ENCODE measurements around the gene WSCD1. TPM values are rescaled to one million over a fixed set of nuclear protein-coding genes. Genes with fewer than 3 reads are reported as not detected.

WSCD1 gene
- polyA plus RNA-seq, 5 donors: 3.6 to 5.7 (median 4.5) TPM

DNA sequence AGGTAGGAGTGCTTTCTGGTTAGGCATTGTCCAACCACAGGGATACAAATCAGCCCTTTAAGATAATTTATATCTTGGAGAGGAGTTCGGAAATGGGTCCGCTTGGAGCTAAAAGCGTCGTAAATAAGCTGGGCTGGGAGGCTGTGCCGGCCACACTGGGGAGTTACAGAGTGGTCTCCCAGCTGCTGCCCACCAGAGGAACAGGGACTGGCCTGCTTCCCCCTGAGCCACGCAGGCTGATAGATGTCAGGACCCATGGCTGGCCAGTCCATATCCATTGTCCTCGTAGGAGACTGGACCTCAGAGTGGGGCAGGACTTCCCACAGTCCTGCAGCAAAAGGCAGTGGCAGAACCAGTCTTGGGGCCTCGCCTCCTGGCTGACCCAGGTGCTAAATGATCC is 12.6 kb upstream of the WSCD1 start:
- no peak for DNase-seq

DNA sequence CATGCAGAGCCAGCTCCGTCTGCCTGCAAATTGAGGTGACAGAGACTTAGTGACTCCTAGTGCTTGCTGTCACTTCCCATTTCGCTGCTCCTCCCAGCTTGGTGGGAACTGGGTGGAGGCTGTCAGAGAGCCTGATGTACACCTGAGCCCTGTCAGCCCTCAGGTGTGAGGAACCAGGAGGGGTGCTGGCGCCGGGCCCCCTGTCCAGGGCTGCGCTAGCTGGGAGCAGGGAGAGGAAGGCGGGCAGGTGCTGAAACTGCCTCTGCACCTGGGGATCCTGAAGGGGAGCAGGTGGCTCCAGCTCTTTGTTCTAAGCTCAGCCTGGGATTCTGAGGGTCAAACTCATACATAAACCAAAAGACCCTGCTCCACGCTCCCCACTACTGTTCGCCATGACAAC is 10.8 kb upstream of the WSCD1 start:
- no peak for DNase-seq

DNA sequence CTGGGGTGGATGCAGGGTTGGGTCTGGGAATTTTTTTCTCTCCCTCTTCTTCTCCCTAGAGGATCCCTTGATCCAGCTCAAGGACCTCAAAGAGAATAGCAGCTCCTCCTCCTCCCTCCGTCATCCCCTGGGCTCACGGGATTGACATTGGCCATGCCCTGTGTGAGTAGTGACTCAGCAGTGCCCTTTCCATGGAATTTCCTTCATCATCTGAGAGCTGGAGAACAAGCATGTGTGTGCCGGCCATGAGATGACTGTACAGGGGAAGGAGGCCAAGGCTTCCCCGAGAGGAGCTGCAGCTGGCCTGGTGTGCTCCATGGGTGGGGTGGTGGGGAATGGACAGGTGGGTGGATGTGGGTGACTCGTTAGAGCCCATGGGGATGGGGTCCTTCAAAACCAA is 8.9 kb upstream of the WSCD1 start:
- no peak for DNase-seq

DNA sequence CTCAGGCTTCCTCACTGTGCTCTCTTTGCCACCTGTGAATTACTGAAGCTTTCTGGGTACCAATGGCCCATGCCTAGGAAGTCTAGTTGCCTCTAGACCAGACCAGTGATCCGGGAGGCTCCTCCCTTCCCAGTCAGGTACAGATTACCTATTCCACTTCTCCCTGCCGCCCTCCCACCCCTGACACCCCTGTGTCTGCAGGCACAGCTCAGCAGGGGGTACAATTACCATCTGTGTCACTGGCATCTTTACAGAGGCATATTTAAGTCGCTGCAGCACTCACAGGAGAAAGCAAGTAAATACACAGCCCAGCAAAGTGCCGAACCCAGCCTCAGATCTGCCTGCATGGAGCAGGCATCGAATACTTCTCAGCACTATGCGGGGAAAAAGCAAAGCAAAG is 5.3 kb upstream of the WSCD1 start:
- DNase-seq: no peak

DNA sequence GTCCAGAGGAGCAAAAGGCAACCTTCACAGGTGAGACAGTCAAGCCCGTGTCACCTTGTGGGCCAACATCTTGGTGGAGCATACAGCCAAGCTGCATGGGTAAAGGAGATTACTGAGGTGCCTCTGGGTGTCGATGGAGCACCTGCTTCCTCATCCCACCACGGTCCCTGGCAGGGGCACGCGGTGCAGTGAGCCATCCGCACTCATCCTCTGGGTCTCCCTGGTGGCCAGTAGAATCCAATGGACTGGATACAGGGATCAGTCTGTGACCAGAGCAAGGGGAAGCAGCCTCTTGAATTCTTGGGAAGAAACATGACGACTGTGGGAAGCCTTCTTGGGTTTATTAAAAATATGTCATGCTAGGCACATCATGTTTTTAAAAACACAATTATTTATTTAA is 4.8 kb upstream of the WSCD1 start:
- no peak for DNase-seq

DNA sequence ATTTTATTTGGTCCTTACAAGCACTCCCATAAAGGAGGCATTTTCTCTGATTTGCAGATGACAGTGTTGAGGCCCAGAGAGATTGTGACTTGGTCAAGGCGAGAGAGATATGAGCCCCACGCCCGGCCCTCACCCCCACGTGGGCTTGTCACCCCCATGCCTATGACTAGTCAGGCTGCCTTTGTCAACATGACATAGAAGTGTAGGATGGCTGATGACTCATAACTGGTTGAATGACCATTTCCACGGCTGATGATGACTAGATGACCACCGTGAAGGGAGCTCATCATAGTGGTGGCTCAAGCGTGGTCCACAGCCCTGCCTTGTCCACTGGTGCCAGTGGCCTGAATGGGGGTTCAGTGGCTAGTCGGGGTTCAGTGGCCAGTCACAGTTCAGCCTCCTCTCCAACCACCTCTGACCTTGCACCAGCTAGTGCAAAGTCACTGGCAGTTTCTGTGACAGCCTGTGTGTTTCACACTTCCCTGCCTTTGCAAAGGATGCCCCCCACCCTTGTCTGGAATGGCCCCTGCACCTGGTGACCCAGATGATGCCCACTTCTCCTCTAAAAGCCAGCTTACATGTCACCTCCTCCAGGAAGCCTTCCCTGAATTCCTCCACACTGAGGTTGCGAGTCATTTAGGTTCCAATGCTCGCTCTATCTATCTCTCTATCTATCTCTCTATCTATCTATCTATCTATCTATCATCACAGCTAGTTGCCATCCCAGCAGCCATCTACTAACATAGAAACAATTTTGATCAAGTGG is 3.8 kb upstream of the WSCD1 start:
- DNase-seq: no peak

DNA sequence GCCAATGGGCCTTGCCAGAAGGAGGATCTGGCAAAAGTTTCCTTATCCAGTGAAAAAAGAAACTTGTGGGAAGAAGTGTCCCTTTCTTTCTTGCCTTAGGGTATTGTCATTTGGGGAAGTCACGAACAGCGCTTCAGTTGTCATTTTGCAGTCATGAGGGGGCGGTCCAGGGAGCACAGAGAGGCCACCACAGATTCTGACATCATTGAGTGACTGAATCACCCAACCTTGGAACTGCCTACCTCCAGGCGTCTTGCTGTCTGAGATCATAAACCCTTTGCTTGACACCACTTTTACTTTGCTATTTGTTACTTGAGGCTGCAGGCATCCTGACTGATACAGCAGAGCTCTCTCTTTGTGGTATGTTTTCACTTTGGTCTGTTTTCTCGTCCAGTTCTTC is 3.1 kb upstream of the WSCD1 start:
- DNase-seq: no peak

DNA sequence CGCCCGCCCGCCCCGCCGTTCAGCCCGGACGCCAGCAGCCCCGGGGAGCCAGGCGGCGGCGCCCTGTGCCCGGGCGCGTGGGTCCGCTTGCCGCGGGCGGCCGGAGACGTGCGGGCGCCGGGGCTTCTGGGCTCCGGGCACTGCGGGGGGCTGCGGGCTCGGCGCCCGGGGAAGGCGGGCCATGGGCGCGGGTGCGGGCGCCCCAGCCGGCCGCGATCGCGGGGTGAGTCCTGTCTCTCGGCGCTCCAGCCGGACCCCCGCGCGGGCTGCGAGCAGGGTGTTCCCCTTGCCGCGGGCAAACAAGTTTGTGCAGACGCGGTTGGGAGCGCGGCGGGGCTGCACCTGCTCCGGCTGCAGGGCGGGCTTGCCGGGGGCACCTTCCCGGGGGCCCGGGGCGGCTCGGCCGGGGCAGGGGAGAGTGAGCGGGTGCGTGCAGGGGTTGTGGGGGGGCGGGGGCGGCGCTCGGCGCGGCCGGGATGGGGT is 292 bp downstream of the WSCD1 start:
- no peak for DNase-seq

DNA sequence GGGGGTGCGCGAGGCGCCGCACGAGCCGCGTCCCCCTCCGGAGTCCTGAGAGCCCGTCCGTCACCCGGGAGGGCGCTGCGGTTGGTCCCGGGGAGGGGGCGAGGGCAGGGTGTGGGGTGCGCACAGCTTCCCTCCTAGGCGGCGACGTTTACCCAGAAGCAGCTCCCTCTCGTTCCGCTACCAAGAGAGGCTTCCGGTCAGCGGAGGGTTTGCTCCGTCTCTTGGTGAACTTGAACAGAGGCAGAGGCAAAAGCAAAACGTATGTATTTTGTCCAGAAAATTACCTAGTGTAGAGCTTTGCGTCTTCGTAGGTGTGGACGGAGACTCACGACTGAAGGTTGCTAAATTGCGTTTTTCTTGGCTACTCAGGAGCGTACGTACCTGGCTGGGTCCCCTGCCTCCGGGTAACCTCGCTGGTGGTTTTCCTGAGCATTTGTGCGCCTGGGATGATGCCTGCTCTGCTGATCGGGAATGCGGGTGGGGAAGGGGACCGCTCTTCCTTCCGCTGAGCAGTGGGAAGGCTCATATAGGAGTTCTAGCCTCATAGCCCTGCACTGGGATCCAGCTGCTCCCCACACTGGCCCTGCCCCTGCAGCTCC is 833 bp downstream of the WSCD1 start:
- no peak for DNase-seq

DNA sequence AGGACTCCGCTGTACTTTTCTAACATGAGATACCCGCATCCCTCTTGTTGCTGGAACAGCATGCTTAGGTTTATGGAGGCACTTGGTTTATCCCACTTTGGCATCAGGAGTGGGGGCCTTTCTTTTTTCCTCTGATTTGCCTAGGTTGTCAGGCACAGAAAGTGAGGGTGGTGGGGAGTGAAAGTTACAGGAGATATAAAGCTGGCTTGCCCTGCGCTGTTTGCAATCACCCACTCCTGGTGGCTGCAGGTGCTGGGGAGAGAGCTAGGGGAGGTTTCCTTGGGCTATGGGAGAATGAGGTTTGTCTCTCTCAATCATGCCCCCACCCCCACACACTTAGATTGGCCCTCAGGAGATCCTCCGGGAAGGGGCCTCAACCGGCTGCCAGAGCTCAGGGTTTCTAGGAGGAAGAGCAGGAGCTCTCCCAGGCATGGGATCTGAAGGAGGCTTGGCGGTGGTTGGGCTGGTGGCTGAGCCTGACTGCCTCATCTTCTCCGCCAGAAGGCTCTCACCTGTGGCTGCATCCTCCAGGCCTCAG is 1.4 kb downstream of the WSCD1 start:
- no peak for DNase-seq

DNA sequence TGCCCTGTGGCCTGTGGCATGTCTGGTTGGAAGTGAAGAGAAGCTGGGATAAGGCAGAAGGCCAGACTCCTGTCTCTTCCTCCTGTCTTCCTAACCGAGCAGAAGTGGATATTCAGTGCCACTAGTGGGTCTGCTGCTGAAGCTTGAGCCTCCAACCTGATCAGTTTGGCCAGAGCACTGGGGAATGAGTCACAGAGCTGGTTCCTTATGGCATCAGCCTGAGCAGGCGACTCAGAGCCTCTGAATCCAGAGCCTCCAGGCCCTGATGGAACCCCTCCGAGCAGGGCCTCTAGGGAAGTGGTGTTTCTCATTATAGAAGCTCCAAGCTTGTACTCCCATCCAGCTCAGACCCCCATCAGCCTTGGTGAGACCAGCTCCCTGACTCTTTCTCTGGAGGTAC is 2.0 kb downstream of the WSCD1 start:
- DNase-seq: no peak

DNA sequence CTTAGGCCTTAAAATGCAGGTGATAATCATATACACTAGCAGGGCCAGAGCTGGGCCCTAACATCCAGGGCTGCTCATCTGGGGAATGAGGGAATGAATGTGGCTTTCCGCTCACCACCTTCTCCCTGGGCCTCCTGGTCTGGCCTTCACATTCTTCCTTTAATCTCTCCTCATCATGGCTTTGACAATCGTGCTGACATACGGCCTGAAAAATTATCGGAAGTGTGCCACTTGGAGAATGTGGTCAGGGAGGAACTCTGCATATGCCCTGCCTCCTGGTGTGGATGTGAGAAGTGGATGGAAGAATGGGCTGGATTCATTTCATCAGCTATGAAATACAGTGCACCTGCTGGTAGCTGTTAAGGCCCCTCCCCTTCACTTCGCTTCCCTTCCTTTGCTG is 2.4 kb downstream of the WSCD1 start:
- DNase-seq: no peak

DNA sequence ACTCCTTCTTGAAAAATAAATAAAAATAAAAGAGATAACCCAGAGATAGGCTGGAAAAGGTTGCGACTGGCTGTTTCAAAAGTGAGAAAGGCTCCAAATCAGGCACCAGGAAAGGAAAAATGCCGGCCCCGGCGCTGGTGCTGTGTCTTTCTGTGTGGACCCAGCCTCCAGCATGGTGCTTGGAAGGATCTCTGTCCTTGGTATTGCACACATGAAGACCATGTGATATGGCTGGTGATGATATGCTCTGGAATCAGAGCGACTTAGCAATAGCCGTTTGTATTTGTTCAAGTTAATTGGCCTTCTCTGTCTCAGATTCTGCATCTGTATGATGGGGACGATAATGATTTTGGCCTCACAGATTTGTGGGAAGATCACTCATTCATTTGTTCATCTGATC is 3.4 kb downstream of the WSCD1 start:
- no peak for DNase-seq

DNA sequence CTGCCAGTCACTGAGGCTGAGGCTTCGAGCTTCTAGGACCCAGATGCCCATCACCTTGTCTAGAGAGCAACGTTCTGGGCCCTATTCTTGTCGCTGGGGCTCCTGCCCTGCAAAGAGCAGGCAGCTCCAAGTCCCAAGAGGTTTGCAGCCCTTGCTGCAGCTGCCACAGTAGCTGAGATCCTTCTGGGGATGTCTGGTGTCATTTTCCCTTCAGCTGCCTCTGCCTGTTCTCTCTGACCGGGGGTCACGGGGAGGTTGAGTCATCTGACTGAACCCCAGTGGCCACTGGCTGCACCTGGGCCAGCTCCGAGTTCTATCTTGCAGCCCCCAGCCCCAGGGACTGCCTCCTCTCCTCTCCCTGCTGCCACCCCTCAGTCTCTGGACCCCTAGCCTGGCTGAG is 4.9 kb downstream of the WSCD1 start:
- DNase-seq: no peak

DNA sequence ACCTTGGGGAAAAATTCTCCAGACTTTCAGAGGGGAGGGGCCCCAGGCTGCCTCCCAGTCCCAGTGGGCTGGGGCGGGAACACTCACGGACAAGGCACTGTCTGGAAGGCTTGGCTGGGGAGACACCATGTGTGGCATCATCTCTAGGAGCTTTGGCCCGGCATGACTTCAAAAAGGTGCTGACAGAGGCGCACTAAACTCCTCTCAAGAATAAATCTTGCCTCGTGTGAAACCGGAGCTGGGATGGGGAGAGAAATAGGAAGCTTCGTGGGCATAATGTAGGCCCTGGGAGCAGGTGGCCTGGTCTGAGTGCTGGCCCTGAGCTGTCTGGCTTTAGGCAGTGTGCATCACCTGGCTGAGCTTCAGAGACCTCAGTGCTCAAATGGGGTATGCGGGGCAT is 5.7 kb downstream of the WSCD1 start:
- no peak for DNase-seq

DNA sequence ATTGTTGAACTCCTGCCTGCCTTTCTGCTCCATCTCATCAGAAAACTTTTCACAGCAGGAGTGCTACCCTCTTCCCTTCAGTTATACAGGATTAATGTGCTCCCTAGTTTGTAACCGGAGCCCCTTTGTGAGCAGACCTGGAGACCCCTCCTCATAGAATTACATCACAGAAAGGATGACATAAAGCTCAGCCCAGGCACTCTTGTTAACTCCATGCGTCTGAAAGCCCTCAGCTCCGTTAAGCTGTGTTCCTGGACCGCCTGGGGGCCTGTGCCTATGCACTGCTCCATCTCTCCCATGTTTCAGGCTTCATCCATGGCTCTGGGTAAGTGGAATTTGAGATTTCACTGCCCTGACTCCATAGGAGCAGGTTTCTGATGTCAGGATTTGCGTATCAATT is 7.6 kb downstream of the WSCD1 start:
- DNase-seq: no peak

DNA sequence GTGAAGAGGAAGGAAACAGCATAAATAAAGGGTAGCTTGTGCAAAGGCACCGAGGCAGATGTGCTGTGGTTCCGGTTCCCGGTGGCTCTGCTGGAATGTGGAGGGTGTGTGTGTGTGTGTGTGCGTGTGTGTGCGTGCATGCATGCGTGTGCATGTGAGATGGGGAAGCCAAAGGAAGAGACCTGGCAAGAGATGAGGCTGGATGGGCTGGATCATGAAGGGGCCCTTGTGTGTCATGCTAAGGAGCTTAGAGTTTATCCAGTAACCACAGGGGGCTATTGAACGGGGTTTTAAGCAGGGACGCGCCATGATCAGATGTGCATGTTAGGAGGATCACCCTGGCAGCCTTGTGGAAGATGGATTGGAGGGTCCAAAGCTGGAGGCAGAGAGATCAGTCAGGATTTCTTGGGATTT is 8.3 kb downstream of the WSCD1 start:
- no peak for DNase-seq

DNA sequence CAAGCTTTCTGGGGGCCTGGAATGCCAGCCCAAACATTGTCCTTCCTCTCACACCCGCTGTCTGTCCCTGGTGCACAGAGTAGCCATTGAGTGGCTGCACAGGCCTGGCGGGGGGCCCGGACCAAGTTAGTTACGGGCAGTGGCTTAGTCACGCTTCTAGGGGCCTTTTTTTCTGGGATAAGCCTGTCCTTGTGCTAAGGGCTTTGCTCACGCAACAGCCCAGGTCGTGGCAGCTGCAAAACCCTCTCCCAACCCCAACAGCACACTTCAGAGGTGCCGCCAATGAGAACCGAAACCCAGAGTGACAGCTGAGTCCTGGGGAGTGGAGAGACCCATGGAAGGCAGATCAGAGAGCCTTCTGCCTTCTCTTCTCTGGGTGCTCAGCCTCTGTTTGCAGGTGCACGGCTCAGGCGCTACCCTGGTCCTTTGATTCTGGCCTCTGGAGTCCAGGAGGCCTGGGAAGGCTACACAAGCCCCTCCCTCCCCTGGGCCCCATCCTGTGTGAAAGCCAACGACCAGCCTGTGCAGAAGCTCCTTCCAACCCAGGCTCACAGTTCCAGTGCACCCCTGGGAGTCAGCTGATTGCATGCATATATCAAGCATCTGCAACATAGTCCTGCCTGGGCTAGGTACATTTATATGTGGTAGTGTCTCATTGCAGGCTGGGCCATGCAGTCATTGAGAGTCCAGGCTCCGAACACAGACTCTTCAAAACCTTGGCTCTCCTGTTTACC is 9.1 kb downstream of the WSCD1 start:
- no peak for DNase-seq

DNA sequence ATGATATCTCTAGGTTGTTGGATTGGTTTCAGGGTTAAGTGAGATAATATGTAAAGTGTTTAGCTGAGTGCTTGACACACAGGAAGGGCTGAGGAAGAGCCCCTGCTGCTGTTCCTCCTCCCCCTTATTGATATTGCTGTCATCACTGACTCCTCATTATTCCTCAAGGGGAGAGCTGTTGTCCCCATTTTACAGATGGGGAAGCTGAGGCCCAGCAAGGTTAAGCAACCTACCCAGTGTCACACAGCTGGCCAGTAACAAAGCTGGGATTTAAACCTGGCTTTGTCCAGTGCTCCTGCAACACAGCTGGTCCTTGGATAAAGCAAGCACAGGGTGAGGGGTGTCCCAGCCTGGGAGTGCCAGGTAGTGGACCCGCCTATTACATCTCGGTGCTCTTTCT is 9.8 kb downstream of the WSCD1 start:
- DNase-seq: no peak

DNA sequence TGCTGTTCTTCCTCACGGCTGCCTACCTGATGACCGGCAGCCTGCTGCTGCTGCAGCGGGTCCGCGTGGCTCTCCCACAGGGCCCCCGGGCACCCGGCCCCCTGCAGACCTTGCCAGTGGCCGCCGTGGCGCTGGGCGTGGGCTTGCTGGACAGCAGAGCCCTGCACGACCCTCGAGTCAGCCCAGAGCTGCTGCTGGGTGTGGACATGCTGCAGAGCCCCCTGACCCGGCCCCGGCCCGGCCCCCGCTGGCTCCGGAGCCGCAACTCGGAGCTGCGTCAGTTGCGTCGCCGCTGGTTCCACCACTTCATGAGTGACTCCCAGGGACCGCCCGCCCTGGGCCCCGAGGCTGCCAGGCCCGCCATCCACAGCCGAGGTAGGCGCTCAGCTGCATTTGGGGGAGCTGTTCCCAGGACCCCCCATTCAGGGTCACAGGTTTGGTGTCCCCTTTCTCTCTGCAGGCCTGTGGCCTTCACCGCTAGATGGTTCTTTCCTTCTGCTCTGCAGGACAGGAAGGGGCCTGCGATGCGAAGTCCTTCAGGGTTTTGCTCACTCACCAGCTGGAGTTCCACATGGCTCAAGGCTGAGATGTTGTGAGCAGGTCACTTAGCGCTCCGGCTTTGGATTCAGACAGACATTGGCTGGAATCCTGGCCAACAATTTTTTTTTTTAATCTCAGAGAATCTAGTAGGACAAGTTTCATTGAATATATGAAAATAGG is 10.7 kb downstream of the WSCD1 start:
- DNase-seq: no peak

DNA sequence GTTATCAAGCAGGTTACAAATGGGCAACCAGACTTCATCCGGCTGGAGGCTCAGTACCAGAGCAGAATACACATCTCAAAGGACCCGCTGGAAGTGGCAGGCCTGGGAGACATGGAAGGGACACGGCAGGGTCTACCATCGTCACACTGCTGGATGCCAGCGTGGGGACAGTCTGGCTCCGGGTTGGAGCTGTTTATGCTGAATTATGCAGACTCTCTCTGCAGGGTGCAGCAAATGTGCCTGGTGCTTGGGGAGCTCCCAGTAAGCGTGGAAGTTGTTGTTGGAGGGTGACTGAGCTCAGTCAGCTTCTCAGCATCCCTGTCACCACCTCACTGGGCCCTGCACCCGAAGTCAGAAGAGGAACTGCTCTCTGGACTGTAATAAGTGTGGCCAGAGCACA is 12.2 kb downstream of the WSCD1 start:
- DNase-seq: no peak

Measured in right lung (tissue), 5 donors.